Caco-2 (cell line): ENCODE measurements around the gene FAM114A2. TPM values are rescaled to one million over a fixed set of nuclear protein-coding genes. Genes with fewer than 3 reads are reported as not detected.

Experiments used
- BruUV-seq: library from RNA; stranded (reverse); fragments of 400-500 nt; replicated peaks from 2 replicates; lab custom pipeline; 2021; lab: Mats Ljungman, UMichigan
- CTCF ChIA-PET: fragments of 300-600 bp; sonication (Branson Sonifier 250); formaldehyde crosslinking; loops from one replicate; lab custom pipeline; 2022; ENCODE audit warnings: antibody characterized with exemption; lab: Charles Lee
- POLR2A ChIA-PET: fragments of 300-600 bp; sonication (Branson Sonifier 250); formaldehyde crosslinking; loops from one replicate; lab custom pipeline; 2022; ENCODE audit warnings: antibody characterized with exemption; lab: Charles Lee
- DNase-seq, 2 experiments: peaks; one replicate each; pipeline versions ENCODE4 v3.0.0 to v3.0.0-alpha.2; 2020 to 2022
- H3K27me3 ChIP-seq: replicated peaks from 2 replicates; pipeline ENCODE4 v1.6.0; 2011; ENCODE audit warnings: low read length; ENCODE audit not compliant: control insufficient read depth, insufficient read depth
- H3K36me3 ChIP-seq: 2 replicates; pipeline ENCODE4 v1.5.1; 2011; ENCODE audit warnings: low read length; ENCODE audit not compliant: control insufficient read depth, insufficient read depth
- H3K4me1 ChIP-seq: fragments of 250-450 bp; sonication (Bioruptor Pico); 2 replicates; pipeline ENCODE4 v1.5.1; 2020; ENCODE audit warnings: mild to moderate bottlenecking
- H3K4me3 ChIP-seq: 2 replicates; pipeline ENCODE4 v1.5.1; 2011; ENCODE audit warnings: low read depth, mild to moderate bottlenecking, control low read depth, low read length
- H3K9me3 ChIP-seq: fragments of 250-450 bp; sonication (Bioruptor Pico); 2 replicates; pipeline ENCODE4 v1.5.1; 2020; ENCODE audit warnings: mild to moderate bottlenecking, moderate library complexity
- H3K27ac Mint-ChIP-seq: one replicate; pipeline ENCODE4 v1.8.0; 2022; ENCODE audit warnings: mixed read lengths; ENCODE audit not compliant: unreplicated experiment
- H3K27me3 Mint-ChIP-seq: one replicate; pipeline ENCODE4 v1.8.0; 2022; ENCODE audit warnings: mixed read lengths; ENCODE audit not compliant: insufficient read depth, unreplicated experiment
- H3K36me3 Mint-ChIP-seq: one replicate; pipeline ENCODE4 v1.8.0; 2022; ENCODE audit warnings: mild to moderate bottlenecking, mixed read lengths; ENCODE audit not compliant: insufficient read depth, unreplicated experiment
- H3K4me1 Mint-ChIP-seq: one replicate; pipeline ENCODE4 v1.8.0; 2022; ENCODE audit warnings: low read depth, mixed read lengths; ENCODE audit not compliant: unreplicated experiment
- H3K4me3 Mint-ChIP-seq: one replicate; pipeline ENCODE4 v1.8.0; 2022; ENCODE audit warnings: mild to moderate bottlenecking, moderate library complexity, mixed read lengths; ENCODE audit not compliant: unreplicated experiment
- H3K9me3 Mint-ChIP-seq: one replicate; pipeline ENCODE4 v1.8.0; 2022; ENCODE audit warnings: mixed read lengths; ENCODE audit not compliant: unreplicated experiment
- intact Hi-C: fragments of 100-400 bp; cut with micrococcal nuclease; formaldehyde crosslinking; loops from one replicate; pipeline ENCODE4 v1.10.0; 2022; ENCODE audit not compliant: unreplicated experiment
- total RNA-seq: library from RNA; stranded (reverse); gene quantifications from 2 replicates; pipeline ENCODE4 v1.2.3, GENCODE V29; 2022
- TF ChIP-seq, protein P1 (sequence below), 2 experiments: fragments of 200-600 bp in 1 of 2; IDR thresholded peaks; 1 replicate in 1 of 2; 2 replicates in 1 of 2; pipeline versions ENCODE4 v1.5.1 to v1.8.0; 2011 to 2022; ENCODE audit warnings: antibody characterized with exemption in 1 of 2, control low read depth in 1 of 2, inconsistent platforms in 1 of 2, low read depth in 1 of 2, low read length in 1 of 2, mild to moderate bottlenecking in 1 of 2, moderate library complexity in 1 of 2; ENCODE audit not compliant: insufficient read depth in 1 of 2, severe bottlenecking in 1 of 2, unreplicated experiment in 1 of 2

The FAM114A2 gene
- total RNA-seq, 1 experiment from 2014 or later, result 15.6 TPM

DNA sequence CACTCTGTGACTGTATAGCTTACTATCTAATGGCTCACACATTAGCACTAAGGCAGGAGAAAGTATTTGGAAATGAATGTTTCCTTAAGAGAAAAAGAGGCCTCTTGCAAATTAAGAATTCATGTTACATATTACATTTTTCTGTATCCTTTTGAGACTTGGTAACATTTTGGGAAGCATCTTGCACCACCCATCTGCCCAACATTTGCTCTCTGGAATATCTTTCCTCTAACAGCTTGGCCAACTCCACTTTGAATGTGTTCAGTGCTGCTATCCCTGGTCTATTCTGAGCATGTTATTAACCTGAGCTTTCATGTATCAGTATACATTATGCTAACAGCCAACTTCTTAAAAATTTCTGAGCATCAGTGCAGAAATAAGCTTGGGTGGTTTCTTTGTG is 27.3 kb upstream of the FAM114A2 start:
- intact Hi-C loops, result loop anchor here (2.0 kb wide), 1 partner anchor 27 kb away; the partner anchor contains the start of genes FAM114A2 and MFAP3
- H3K27me3 Mint-ChIP-seq, result no peaks in the 10 kb centered on the region
- H3K4me1 Mint-ChIP-seq, result no peaks in the 10 kb centered on the region
- H3K4me1 ChIP-seq, result no peaks in the 10 kb centered on the region
- POLR2A ChIA-PET, result no interaction called here
- TF ChIP-seq, protein P1, sequence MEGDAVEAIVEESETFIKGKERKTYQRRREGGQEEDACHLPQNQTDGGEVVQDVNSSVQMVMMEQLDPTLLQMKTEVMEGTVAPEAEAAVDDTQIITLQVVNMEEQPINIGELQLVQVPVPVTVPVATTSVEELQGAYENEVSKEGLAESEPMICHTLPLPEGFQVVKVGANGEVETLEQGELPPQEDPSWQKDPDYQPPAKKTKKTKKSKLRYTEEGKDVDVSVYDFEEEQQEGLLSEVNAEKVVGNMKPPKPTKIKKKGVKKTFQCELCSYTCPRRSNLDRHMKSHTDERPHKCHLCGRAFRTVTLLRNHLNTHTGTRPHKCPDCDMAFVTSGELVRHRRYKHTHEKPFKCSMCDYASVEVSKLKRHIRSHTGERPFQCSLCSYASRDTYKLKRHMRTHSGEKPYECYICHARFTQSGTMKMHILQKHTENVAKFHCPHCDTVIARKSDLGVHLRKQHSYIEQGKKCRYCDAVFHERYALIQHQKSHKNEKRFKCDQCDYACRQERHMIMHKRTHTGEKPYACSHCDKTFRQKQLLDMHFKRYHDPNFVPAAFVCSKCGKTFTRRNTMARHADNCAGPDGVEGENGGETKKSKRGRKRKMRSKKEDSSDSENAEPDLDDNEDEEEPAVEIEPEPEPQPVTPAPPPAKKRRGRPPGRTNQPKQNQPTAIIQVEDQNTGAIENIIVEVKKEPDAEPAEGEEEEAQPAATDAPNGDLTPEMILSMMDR (IDR thresholded peaks at IDR 0.05; ENCODE audit: insufficient read depth in 1 of 2, low read depth in 1 of 2, low read length in 1 of 2, severe bottlenecking in 1 of 2, unreplicated experiment in 1 of 2), result no peak
- no peaks in the 10 kb centered on the region for H3K9me3 Mint-ChIP-seq
- H3K36me3 ChIP-seq, result no peaks in the 10 kb centered on the region
- no peaks in the 10 kb centered on the region for H3K9me3 ChIP-seq
- H3K36me3 Mint-ChIP-seq, result no peaks in the 10 kb centered on the region
- no peak overlapping the region for H3K4me3 Mint-ChIP-seq
- H3K4me3 ChIP-seq, result no peak overlapping the region
- H3K27me3 ChIP-seq, result no peaks in the 10 kb centered on the region
- DNase-seq, result no peak
- no TSS peak for BruUV-seq
- H3K27ac Mint-ChIP-seq, result no peak overlapping the region
- CTCF ChIA-PET, result no interaction called here

DNA sequence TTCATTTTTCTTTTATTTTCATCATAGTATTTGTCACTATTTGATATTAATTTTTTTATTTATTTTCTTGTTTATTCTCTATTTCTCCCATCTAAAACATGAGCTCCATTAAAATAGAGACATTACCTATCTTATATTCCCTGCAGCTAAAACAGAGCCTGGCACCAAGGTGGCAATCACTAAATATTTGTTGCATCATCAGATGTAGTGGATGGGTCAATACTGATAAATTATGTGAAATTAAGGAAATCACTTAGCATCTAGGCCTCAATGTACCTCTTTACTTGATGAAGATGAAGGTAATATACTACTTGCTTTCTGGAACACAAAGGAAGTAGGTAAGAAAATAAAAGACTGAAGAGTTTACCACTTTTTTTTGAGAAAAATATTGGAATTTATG is 24.7 kb upstream of the FAM114A2 start:
- TF ChIP-seq, protein P1 (IDR thresholded peaks at IDR 0.05; ENCODE audit: insufficient read depth in 1 of 2, low read depth in 1 of 2, low read length in 1 of 2, severe bottlenecking in 1 of 2, unreplicated experiment in 1 of 2), result no peak
- Mint-ChIP-seq H3K4me1 (no peaks in the 10 kb centered on the region), H3K27ac (no peak overlapping the region), H3K9me3 (no peaks in the 10 kb centered on the region), H3K4me3 (no peak overlapping the region), H3K36me3 (peaks cover 5% of the 10 kb centered on the region), H3K27me3 (no peaks in the 10 kb centered on the region)
- no peak overlapping the region for H3K4me3 ChIP-seq
- intact Hi-C loops, result no loop called here
- CTCF ChIA-PET, result no interaction called here
- no TSS peak for BruUV-seq
- no peaks in the 10 kb centered on the region for H3K36me3 ChIP-seq
- H3K27me3 ChIP-seq, result no peaks in the 10 kb centered on the region
- no peaks in the 10 kb centered on the region for H3K9me3 ChIP-seq
- no peak for DNase-seq
- H3K4me1 ChIP-seq, result no peaks in the 10 kb centered on the region
- POLR2A ChIA-PET, result interaction anchor here (0.8 kb wide), 1 partner anchor 21 kb away, joined by 3 read pairs; no protein-coding TSS in a partner anchor

DNA sequence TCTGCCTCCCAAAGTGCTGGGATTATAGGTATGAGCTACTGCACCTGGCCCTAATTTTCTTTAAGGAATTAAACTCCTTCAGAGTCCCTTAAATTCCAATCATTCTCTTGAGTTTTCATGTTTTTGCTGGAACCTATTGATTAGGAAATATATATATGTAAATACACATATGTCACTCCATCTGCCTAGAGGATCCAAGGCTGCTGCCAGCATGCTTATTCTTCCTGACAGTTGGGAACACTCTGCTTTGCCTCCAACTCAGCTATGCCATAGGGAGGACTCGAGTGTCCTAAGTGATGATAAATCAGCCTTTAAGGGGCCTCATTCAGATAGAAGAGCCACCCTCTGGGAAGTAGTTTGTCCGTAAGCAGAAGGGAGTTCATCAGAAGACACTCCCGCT is 21.9 kb upstream of the FAM114A2 start:
- Histone ChIP-seq H3K27me3 (no peaks in the 10 kb centered on the region), H3K4me1 (no peaks in the 10 kb centered on the region), H3K36me3 (no peaks in the 10 kb centered on the region; the same call in 1 of the 2 replicates), H3K4me3 (no peak overlapping the region), H3K9me3 (no peaks in the 10 kb centered on the region)
- Mint-ChIP-seq H3K4me3 (no peak overlapping the region), H3K27me3 (no peaks in the 10 kb centered on the region), H3K4me1 (no peaks in the 10 kb centered on the region), H3K27ac (no peak overlapping the region), H3K36me3 (peaks cover 5% of the 10 kb centered on the region), H3K9me3 (no peaks in the 10 kb centered on the region)
- DNase-seq, result no peak
- TF ChIP-seq, protein P1 (IDR thresholded peaks at IDR 0.05; ENCODE audit: insufficient read depth in 1 of 2, low read depth in 1 of 2, low read length in 1 of 2, severe bottlenecking in 1 of 2, unreplicated experiment in 1 of 2), result no peak
- CTCF ChIA-PET, result no interaction called here
- intact Hi-C loops, result no loop called here
- POLR2A ChIA-PET, result no interaction called here
- BruUV-seq, result no TSS peak
